IMR-90 (cell line): ENCODE results near the gene RNF144B. TPM values are rescaled to one million over a fixed set of nuclear protein-coding genes. Genes with fewer than 3 reads are reported as not detected.

ENCODE experiments used
- ATAC-seq: fragments of 200-7000 bp; cut with Tn5 transposase; 2 replicates; pipeline ENCODE4 v1.9.1; 2020; ENCODE audit warnings: low read depth, mild to moderate bottlenecking, moderate library complexity
- BruUV-seq: library from RNA; stranded (reverse); fragments of 400-500 nt; replicated peaks from 2 replicates; lab custom pipeline; 2021; lab: Mats Ljungman, UMichigan
- CTCF ChIA-PET: fragments of 300-600 bp; formaldehyde crosslinking; extraction: SDS; loops from one replicate; lab custom pipeline; 2021; ENCODE audit warnings: antibody characterized with exemption; lab: Yijun Ruan, JAX
- POLR2A ChIA-PET: fragments of 300-600 bp; sonication (Branson Sonifier 250); formaldehyde crosslinking; loops from one replicate; lab custom pipeline; 2022; ENCODE audit warnings: antibody characterized with exemption; ENCODE audit not compliant: unreplicated experiment; lab: Charles Lee
- DNase-seq: peaks from one replicate; pipeline ENCODE4 v3.0.0; 2013
- H2AFZ ChIP-seq: replicated peaks from 2 replicates; pipeline ENCODE3; 2013; ENCODE audit warnings: low read length, mild to moderate bottlenecking; ENCODE audit not compliant: poor library complexity
- H2AK5ac ChIP-seq: 2 replicates; pipeline ENCODE4 v1.6.1; 2013; ENCODE audit warnings: low read depth, low read length, inconsistent platforms
- H2AK9ac ChIP-seq: replicated peaks from 2 replicates; pipeline ENCODE3; 2013; ENCODE audit warnings: mild to moderate bottlenecking, low read depth, low read length, moderate library complexity; ENCODE audit not compliant: poor library complexity
- H2BK120ac ChIP-seq: 2 replicates; pipeline ENCODE4 v1.6.1; 2013; ENCODE audit warnings: low read depth, low read length, inconsistent platforms
- H2BK15ac ChIP-seq: 3 replicates; pipeline ENCODE4 v1.6.1; 2013; ENCODE audit warnings: low read depth, low read length, inconsistent platforms
- H2BK20ac ChIP-seq: 2 replicates; pipeline ENCODE4 v1.6.1; 2013; ENCODE audit warnings: low read depth, mild to moderate bottlenecking, inconsistent platforms, low read length, moderate library complexity
- H2BK5ac ChIP-seq: 2 replicates; pipeline ENCODE4 v1.6.1; 2013; ENCODE audit warnings: mild to moderate bottlenecking, low read depth, low read length, inconsistent platforms; ENCODE audit not compliant: poor library complexity, severe bottlenecking
- H3K14ac ChIP-seq: replicated peaks from 2 replicates; pipeline ENCODE4 v1.6.1; 2013; ENCODE audit warnings: low read depth, low read length, inconsistent platforms
- H3K18ac ChIP-seq: 2 replicates; pipeline ENCODE4 v1.6.1; 2013; ENCODE audit warnings: low read depth, low read length, control low read depth
- H3K23ac ChIP-seq: 2 replicates; pipeline ENCODE4 v1.6.1; 2013; ENCODE audit warnings: low read depth, low read length, inconsistent platforms
- H3K27ac ChIP-seq: 2 replicates; pipeline ENCODE4 v1.5.1; 2013; ENCODE audit warnings: mild to moderate bottlenecking, control low read depth, low read length; ENCODE audit not compliant: insufficient read depth
- H3K27me3 ChIP-seq: 2 replicates; pipeline ENCODE4 v1.6.1; 2013; ENCODE audit warnings: low read length; ENCODE audit not compliant: control insufficient read depth, insufficient read depth
- H3K36me3 ChIP-seq: 2 replicates; pipeline ENCODE4 v1.6.1; 2013; ENCODE audit warnings: low read length, mixed read lengths; ENCODE audit not compliant: control insufficient read depth, insufficient read depth
- H3K4ac ChIP-seq: 2 replicates; pipeline ENCODE4 v1.6.1; 2013; ENCODE audit warnings: low read depth, low read length, inconsistent platforms
- H3K4me1 ChIP-seq: 2 replicates; pipeline ENCODE4 v1.6.1; 2013; ENCODE audit warnings: low read length, mixed read lengths; ENCODE audit not compliant: control insufficient read depth, insufficient read depth
- H3K4me2 ChIP-seq: 2 replicates; pipeline ENCODE4 v1.6.1; 2013; ENCODE audit warnings: low read depth, mild to moderate bottlenecking, control low read depth, low read length, moderate library complexity
- H3K4me3 ChIP-seq: 2 replicates; pipeline ENCODE4 v1.5.1; 2013; ENCODE audit warnings: low read depth, mild to moderate bottlenecking, control low read depth, low read length, moderate library complexity; ENCODE audit not compliant: insufficient read depth
- H3K56ac ChIP-seq: 2 replicates; pipeline ENCODE4 v1.6.1; 2013; ENCODE audit warnings: low read length, inconsistent platforms; ENCODE audit not compliant: insufficient read depth; ENCODE audit errors: extremely low read depth
- H3K79me1 ChIP-seq, 2 experiments: 2 replicates each; pipeline ENCODE4 v1.6.1; 2013; ENCODE audit warnings: low read length in 2 of 2, inconsistent platforms in 1 of 2, low read depth in 1 of 2
- H3K9ac ChIP-seq: 2 replicates; pipeline ENCODE4 v1.6.1; 2013; ENCODE audit warnings: low read depth, low read length, control low read depth
- H3K9me1 ChIP-seq: 2 replicates; pipeline ENCODE4 v1.6.1; 2013; ENCODE audit warnings: low read length, inconsistent platforms; ENCODE audit not compliant: insufficient read depth
- H3K9me3 ChIP-seq: 2 replicates; pipeline ENCODE4 v1.6.1; 2013; ENCODE audit warnings: low read length; ENCODE audit not compliant: control insufficient read depth, insufficient read depth
- H4K20me1 ChIP-seq: 2 replicates; pipeline ENCODE4 v1.6.1; 2013; ENCODE audit warnings: low read length, inconsistent platforms; ENCODE audit not compliant: insufficient read depth
- H4K5ac ChIP-seq: 2 replicates; pipeline ENCODE4 v1.6.1; 2013; ENCODE audit warnings: mild to moderate bottlenecking, low read depth, low read length, control low read depth
- H4K8ac ChIP-seq, 2 experiments: 2 replicates each; pipeline ENCODE4 v1.6.1; 2013; ENCODE audit warnings: low read depth in 2 of 2, low read length in 2 of 2, control low read depth in 1 of 2, inconsistent platforms in 1 of 2
- H4K91ac ChIP-seq: 2 replicates; pipeline ENCODE4 v1.6.1; 2013; ENCODE audit warnings: low read depth, low read length, inconsistent platforms; ENCODE audit not compliant: insufficient read depth
- BHLHE40 ChIP-seq: fragments of 150-350 bp; IDR thresholded peaks from 2 replicates; pipeline ENCODE4 v1.6.1; 2016; ENCODE audit warnings: mild to moderate bottlenecking, low read depth, low read length
- CEBPB ChIP-seq: IDR thresholded peaks from 2 replicates; pipeline ENCODE4 v1.6.1; 2012; ENCODE audit warnings: low read depth, low read length, improper control_type of control experiment
- CHD1 ChIP-seq: IDR thresholded peaks from 2 replicates; pipeline ENCODE4 v1.6.1; 2012; ENCODE audit warnings: low read depth, low read length, improper control_type of control experiment
- ELK1 ChIP-seq: fragments of 150-350 bp; IDR thresholded peaks from 2 replicates; pipeline ENCODE4 v1.6.1; 2016; ENCODE audit warnings: low read depth, mild to moderate bottlenecking, low read length, moderate library complexity, borderline replicate concordance
- MAFK ChIP-seq: IDR thresholded peaks from 2 replicates; pipeline ENCODE4 v1.6.1; 2012; ENCODE audit warnings: low read depth, low read length, improper control_type of control experiment
- MAZ ChIP-seq: IDR thresholded peaks from 2 replicates; pipeline ENCODE4 v1.6.1; 2012; ENCODE audit warnings: low read depth, mild to moderate bottlenecking, low read length, improper control_type of control experiment, moderate library complexity, borderline replicate concordance
- NFE2L2 ChIP-seq: fragments of 150-350 bp; IDR thresholded peaks from 2 replicates; pipeline ENCODE4 v1.6.1; 2016; ENCODE audit warnings: low read depth, mild to moderate bottlenecking, low read length
- POLR2A ChIP-seq: IDR thresholded peaks from 2 replicates; pipeline ENCODE4 v1.6.1; 2012; ENCODE audit warnings: mild to moderate bottlenecking, low read depth, low read length
- RAD21 ChIP-seq: IDR thresholded peaks from 2 replicates; pipeline ENCODE4 v1.6.1; 2012; ENCODE audit warnings: low read length, improper control_type of control experiment
- RCOR1 ChIP-seq: IDR thresholded peaks from 2 replicates; pipeline ENCODE4 v1.6.1; 2012; ENCODE audit warnings: mild to moderate bottlenecking, low read length, improper control_type of control experiment; ENCODE audit not compliant: insufficient replicate concordance
- RFX5 ChIP-seq: IDR thresholded peaks from 2 replicates; pipeline ENCODE4 v1.8.0; 2012; ENCODE audit warnings: low read depth, mild to moderate bottlenecking, low read length, moderate library complexity
- WGBS, 2 experiments: methylation state at CpG; one replicate each; pipeline versions ENCODE4 v1.1.5 to v1.1.7; 2013; ENCODE audit warnings: missing lambda C conversion rate in 2 of 2; ENCODE audit not compliant: insufficient read length in 1 of 2; ENCODE audit errors: extremely low coverage in 2 of 2; 5-methylcytosine and 5-hydroxymethylcytosine counted together
- dilution Hi-C: fragments of 300-500 bp; cut with HindIII; formaldehyde crosslinking; loops from one replicate; pipeline ENCODE4 v1.14.3; 2018; ENCODE audit warnings: low sequenced_read_pairs; ENCODE audit not compliant: unreplicated experiment
- in situ Hi-C: fragments of 300-500 bp; cut with MboI; formaldehyde crosslinking; loops from 3 replicates; pipeline ENCODE4 v1.14.3; 2019; ENCODE audit warnings: low sequenced_read_pairs, inconsistent platforms, mixed read lengths
- intact Hi-C: fragments of 100-400 bp; cut with micrococcal nuclease; formaldehyde crosslinking; loops from 2 replicates; pipeline ENCODE4 v1.10.0; 2022
- polyA plus RNA-seq, 3 experiments: library from polyadenylated mRNA; depleted of rRNA; stranded (reverse); fragments of >200 nt; gene quantifications; 2 replicates each; pipeline ENCODE4 v1.2.3, GENCODE V29; 2012; ENCODE audit warnings: low replicate concordance in 1 of 3
- total RNA-seq: library from RNA; depleted of rRNA; stranded (reverse); fragments of >200 nt; gene quantifications from 2 replicates; pipeline ENCODE4 v1.2.3, GENCODE V29; 2012
- TF ChIP-seq, protein P1 (sequence below): conservative IDR thresholded peaks from 2 replicates; pipeline ENCODE4 v1.5.1; 2012; ENCODE audit warnings: mild to moderate bottlenecking, low read depth, low read length, improper control_type of control experiment

Gene RNF144B
- total and polyA plus RNA-seq, 2 of the 4 experiments (the other 2 are of a cell fraction): 0.44 to 2.7 TPM

DNA sequence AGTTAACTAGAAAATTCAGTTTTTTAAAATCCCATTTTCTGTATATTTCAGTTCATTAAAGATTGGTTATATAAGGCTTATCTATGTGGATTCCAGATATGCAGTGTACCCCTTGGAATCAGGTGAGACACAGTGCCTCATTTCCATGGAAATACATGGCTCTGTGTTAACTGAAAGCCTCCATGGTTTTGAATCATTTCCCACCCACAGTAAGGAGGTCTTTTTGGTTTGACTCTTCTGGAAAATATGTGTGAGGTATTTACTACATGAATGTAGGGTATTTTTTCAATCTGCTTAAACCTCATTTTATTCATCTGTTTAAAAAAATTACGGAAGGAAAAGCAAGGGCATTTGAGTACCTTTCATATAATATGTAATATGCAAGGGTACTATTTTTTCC is 25.5 kb downstream of the RNF144B start:
- H3K9me3 ChIP-seq: no peaks in the 10 kb centered on the region
- H2AK5ac ChIP-seq: no peak overlapping the region
- H2AK9ac ChIP-seq: no peak overlapping the region
- H3K14ac ChIP-seq: no peak overlapping the region
- H3K36me3 ChIP-seq: no peaks in the 10 kb centered on the region
- no peak overlapping the region for H3K4me2 ChIP-seq
- H3K9ac ChIP-seq: no peak overlapping the region
- POLR2A ChIA-PET: no interaction called here
- H4K8ac ChIP-seq: no peak overlapping the region
- H3K18ac ChIP-seq: no peak overlapping the region
- BruUV-seq: no TSS peak
- in situ Hi-C loops: no loop called here
- H2BK15ac ChIP-seq: no peak overlapping the region
- H2BK120ac ChIP-seq: no peak overlapping the region
- H3K4ac ChIP-seq: no peak overlapping the region
- no peaks in the 10 kb centered on the region for H3K27me3 ChIP-seq
- H2AFZ ChIP-seq: no peak overlapping the region
- no peak overlapping the region for H4K5ac ChIP-seq
- intact Hi-C loops: no loop called here
- no peak overlapping the region for H3K27ac ChIP-seq
- DNase-seq (peak; percentile 77), ATAC-seq (peak; percentile 44)
- no peaks in the 10 kb centered on the region for H3K9me1 ChIP-seq
- no peaks in the 10 kb centered on the region; a peak in 1 of 4 replicates for H3K79me1 ChIP-seq
- H3K4me3 ChIP-seq: no peak overlapping the region
- no peak overlapping the region for H2BK5ac ChIP-seq
- dilution Hi-C loops: no loop called here
- CTCF ChIA-PET: interaction anchor here (1.0 kb wide), 1 partner anchor 20 kb away, joined by 3 read pairs; no protein-coding TSS in a partner anchor
- H3K23ac ChIP-seq: no peak overlapping the region
- H3K4me1 ChIP-seq: 0 out of 2 replicates have a peak, but pooled peaks cover 1% of the 10 kb centered on the region
- H4K91ac ChIP-seq: no peak overlapping the region
- H4K20me1 ChIP-seq: no peaks in the 10 kb centered on the region
- no CpG with 5 or more reads among the region's 1 CpG for WGBS, 2 experiments
- H3K56ac ChIP-seq: no peak overlapping the region
- TF ChIP-seq ELK1 (no peak), RAD21 (no peak), RCOR1 (no peak), MAZ (no peak), NFE2L2 (no peak), BHLHE40 (no peak), CHD1 (no peak), CEBPB (no peak), RFX5 (no peak), POLR2A (no peak), MAFK (no peak)
- TF ChIP-seq, protein P1, sequence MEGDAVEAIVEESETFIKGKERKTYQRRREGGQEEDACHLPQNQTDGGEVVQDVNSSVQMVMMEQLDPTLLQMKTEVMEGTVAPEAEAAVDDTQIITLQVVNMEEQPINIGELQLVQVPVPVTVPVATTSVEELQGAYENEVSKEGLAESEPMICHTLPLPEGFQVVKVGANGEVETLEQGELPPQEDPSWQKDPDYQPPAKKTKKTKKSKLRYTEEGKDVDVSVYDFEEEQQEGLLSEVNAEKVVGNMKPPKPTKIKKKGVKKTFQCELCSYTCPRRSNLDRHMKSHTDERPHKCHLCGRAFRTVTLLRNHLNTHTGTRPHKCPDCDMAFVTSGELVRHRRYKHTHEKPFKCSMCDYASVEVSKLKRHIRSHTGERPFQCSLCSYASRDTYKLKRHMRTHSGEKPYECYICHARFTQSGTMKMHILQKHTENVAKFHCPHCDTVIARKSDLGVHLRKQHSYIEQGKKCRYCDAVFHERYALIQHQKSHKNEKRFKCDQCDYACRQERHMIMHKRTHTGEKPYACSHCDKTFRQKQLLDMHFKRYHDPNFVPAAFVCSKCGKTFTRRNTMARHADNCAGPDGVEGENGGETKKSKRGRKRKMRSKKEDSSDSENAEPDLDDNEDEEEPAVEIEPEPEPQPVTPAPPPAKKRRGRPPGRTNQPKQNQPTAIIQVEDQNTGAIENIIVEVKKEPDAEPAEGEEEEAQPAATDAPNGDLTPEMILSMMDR: no peak
- no peak overlapping the region for H2BK20ac ChIP-seq
